HCT116 (cell line): ENCODE results near the gene RIBC2. TPM values are rescaled to one million over a fixed set of nuclear protein-coding genes. Genes with fewer than 3 reads are reported as not detected.

Source experiments
- ATAC-seq: fragments of 200-7000 bp; cut with Tn5 transposase; 2 replicates; pipeline ENCODE4 v1.9.1; 2020; ENCODE audit warnings: mild to moderate bottlenecking, moderate library complexity
- BruUV-seq: library from RNA; stranded (reverse); fragments of 400-500 nt; replicated peaks from 2 replicates; lab custom pipeline; 2021; lab: Mats Ljungman, UMichigan
- CTCF ChIA-PET: fragments of 300-600 bp; sonication (Branson Sonifier 250); formaldehyde crosslinking; loops from one replicate; lab custom pipeline; 2021; ENCODE audit warnings: antibody characterized with exemption; lab: Charles Lee
- POLR2A ChIA-PET: fragments of 300-600, 350-600 bp; sonication (Branson Sonifier 250); formaldehyde crosslinking; loops from one replicate; lab custom pipeline; 2021; ENCODE audit warnings: antibody characterized with exemption; lab: Charles Lee
- RAD21 ChIA-PET, 2 experiments: fragments of 300-600 bp; sonication (Branson Sonifier 250); formaldehyde crosslinking; loops; one replicate each; lab custom pipeline; 2023; ENCODE audit warnings: low total read pairs in 2 of 2; ENCODE audit not compliant: uncharacterized antibody in 2 of 2, unreplicated experiment in 2 of 2, low non-redundant PET in 1 of 2; lab: Charles Lee
- DNase-seq: peaks from one replicate; pipeline ENCODE4 v3.0.0-alpha.2; 2010; ENCODE audit warnings: low read depth, low spot score
- H2AFZ ChIP-seq: fragments of 200-600 bp; shearing (Covaris generic), sonication (generic); 2 replicates; pipeline ENCODE4 v1.6.1; 2017; ENCODE audit warnings: low read depth, mixed run types, mixed read lengths, antibody characterized with exemption, low read length; ENCODE audit not compliant: poor library complexity, severe bottlenecking
- H3K27ac ChIP-seq: 2 replicates; pipeline ENCODE4 v1.5.1; 2012; ENCODE audit warnings: low read depth, low read length
- H3K27me3 ChIP-seq: fragments of 200-600 bp; sonication (generic); 2 replicates; pipeline ENCODE4 v1.6.1; 2016; ENCODE audit warnings: mixed run types, low read length, mixed read lengths; ENCODE audit not compliant: insufficient read depth
- H3K36me3 ChIP-seq, 2 experiments: fragments of 200-500 bp in 1 of 2; fragments of 200-600 bp in 1 of 2; sonication (Bioruptor generic) in 1 of 2; sonication (generic) in 1 of 2; 2 replicates each; pipeline versions ENCODE4 v1.5.1 to v1.6.1; 2014 to 2016; ENCODE audit warnings: low read length in 2 of 2, inconsistent platforms in 1 of 2, mixed read lengths in 1 of 2, mixed run types in 1 of 2; ENCODE audit not compliant: insufficient read depth in 2 of 2, control insufficient read depth in 1 of 2
- H3K4me1 ChIP-seq, 2 experiments: fragments of 200-600 bp in 1 of 2; sonication (generic) in 1 of 2; 2 replicates each; pipeline versions ENCODE4 v1.5.1 to v1.6.1; 2012 to 2017; ENCODE audit warnings: low read length in 2 of 2, inconsistent platforms in 1 of 2, mild to moderate bottlenecking in 1 of 2, mixed read lengths in 1 of 2, mixed run types in 1 of 2, moderate library complexity in 1 of 2; ENCODE audit not compliant: insufficient read depth in 2 of 2, control insufficient read depth in 1 of 2
- H3K4me2 ChIP-seq: fragments of 200-600 bp; sonication (generic); 2 replicates; pipeline ENCODE4 v1.6.1; 2017; ENCODE audit warnings: mixed run types, low read length, mixed read lengths
- H3K4me3 ChIP-seq, 2 experiments: fragments of 200-600 bp in 1 of 2; sonication (generic) in 1 of 2; replicated peaks in 1 of 2; 2 replicates each; pipeline ENCODE4 v1.5.1; 2011 to 2016; ENCODE audit warnings: low read length in 2 of 2, control low read depth in 1 of 2, low read depth in 1 of 2, mild to moderate bottlenecking in 1 of 2, mixed read lengths in 1 of 2, mixed run types in 1 of 2
- H3K79me2 ChIP-seq: fragments of 200-600 bp; sonication (generic); 2 replicates; pipeline ENCODE4 v1.6.1; 2017; ENCODE audit warnings: mild to moderate bottlenecking, mixed run types, low read length, moderate library complexity, mixed read lengths; ENCODE audit not compliant: insufficient read depth
- H3K9ac ChIP-seq: fragments of 200-600 bp; sonication (generic); 2 replicates; pipeline ENCODE4 v1.6.1; 2016; ENCODE audit warnings: low read length, mixed read lengths
- H3K9me2 ChIP-seq: fragments of 200-600 bp; sonication (generic), shearing (Covaris generic); 2 replicates; pipeline ENCODE4 v1.6.1; 2017; ENCODE audit warnings: mixed run types, mild to moderate bottlenecking, moderate library complexity; ENCODE audit not compliant: insufficient read depth
- H3K9me3 ChIP-seq, 2 experiments: fragments of 200-500 bp in 1 of 2; fragments of 200-600 bp in 1 of 2; sonication (Bioruptor generic) in 1 of 2; sonication (generic) in 1 of 2; 2 replicates each; pipeline ENCODE4 v1.6.1; 2014 to 2017; ENCODE audit warnings: low read length in 2 of 2, mixed read lengths in 2 of 2, inconsistent platforms in 1 of 2, low read depth in 1 of 2, mild to moderate bottlenecking in 1 of 2, mixed run types in 1 of 2, moderate library complexity in 1 of 2; ENCODE audit not compliant: control insufficient read depth in 1 of 2, insufficient read depth in 1 of 2
- H4K20me1 ChIP-seq: fragments of 200-600 bp; sonication (generic), shearing (Covaris generic); 2 replicates; pipeline ENCODE4 v1.6.1; 2017; ENCODE audit warnings: mixed run types, mild to moderate bottlenecking, moderate library complexity; ENCODE audit not compliant: insufficient read depth
- ATF3 ChIP-seq: IDR thresholded peaks from 2 replicates; pipeline ENCODE4 v1.6.1; 2012
- CBX3 ChIP-seq: IDR thresholded peaks from 2 replicates; pipeline ENCODE4 v1.6.1; 2012; ENCODE audit warnings: low read depth
- CEBPB ChIP-seq: IDR thresholded peaks from 2 replicates; pipeline ENCODE4 v1.6.1; 2012; ENCODE audit warnings: low read depth
- CTCF ChIP-seq, 3 experiments: fragments of 200-600 bp in 1 of 3; sonication (generic) in 1 of 3; IDR thresholded peaks in 2 of 3; conservative IDR thresholded peaks in 1 of 3; 2 replicates each; pipeline ENCODE4 v1.5.1; 2012 to 2017; ENCODE audit warnings: low read depth in 2 of 3, low read length in 2 of 3, antibody characterized with exemption in 1 of 3, borderline replicate concordance in 1 of 3, control low read depth in 1 of 3, mild to moderate bottlenecking in 1 of 3, mixed read lengths in 1 of 3, mixed run types in 1 of 3, moderate library complexity in 1 of 3; ENCODE audit not compliant: insufficient read depth in 1 of 3
- EGR1 ChIP-seq: IDR thresholded peaks from 2 replicates; pipeline ENCODE4 v1.6.1; 2012; ENCODE audit warnings: low read depth
- ELF1 ChIP-seq: IDR thresholded peaks from 2 replicates; pipeline ENCODE4 v1.6.1; 2012; ENCODE audit warnings: low read depth, borderline replicate concordance
- EZH2 ChIP-seq: fragments of 200-600 bp; sonication (generic); IDR thresholded peaks from 2 replicates; pipeline ENCODE4 v1.6.1; 2017; ENCODE audit warnings: antibody characterized with exemption, mixed run types
- EZH2phosphoT487 ChIP-seq: fragments of 200-600 bp; IDR thresholded peaks from 2 replicates; pipeline ENCODE4 v1.6.1; 2018; ENCODE audit warnings: antibody characterized with exemption, borderline replicate concordance
- FOSL1 ChIP-seq: IDR thresholded peaks from 2 replicates; pipeline ENCODE4 v1.6.1; 2012; ENCODE audit warnings: low read depth
- JUND ChIP-seq: IDR thresholded peaks from 2 replicates; pipeline ENCODE4 v1.6.1; 2012
- POLR2A ChIP-seq: IDR thresholded peaks from 2 replicates; pipeline ENCODE4 v1.7.0; 2011; ENCODE audit warnings: borderline replicate concordance; ENCODE audit not compliant: insufficient read depth, insufficient read length; ENCODE audit errors: extremely low read depth
- POLR2AphosphoS5 ChIP-seq: IDR thresholded peaks from 2 replicates; pipeline ENCODE4 v1.6.1; 2011; ENCODE audit warnings: mild to moderate bottlenecking, low read depth, low read length, moderate library complexity
- RAD21 ChIP-seq: IDR thresholded peaks from 2 replicates; pipeline ENCODE4 v1.6.1; 2012; ENCODE audit warnings: low read depth, mild to moderate bottlenecking
- REST ChIP-seq: IDR thresholded peaks from 2 replicates; pipeline ENCODE4 v1.6.1; 2012; ENCODE audit warnings: low read depth
- SIN3A ChIP-seq: IDR thresholded peaks from 2 replicates; pipeline ENCODE4 v1.6.1; 2012; ENCODE audit warnings: low read depth
- SP1 ChIP-seq: IDR thresholded peaks from 2 replicates; pipeline ENCODE4 v1.6.1; 2012; ENCODE audit warnings: low read depth
- SRF ChIP-seq: IDR thresholded peaks from 2 replicates; pipeline ENCODE4 v1.6.1; 2012; ENCODE audit warnings: low read depth
- YY1 ChIP-seq: IDR thresholded peaks from 2 replicates; pipeline ENCODE4 v1.6.1; 2011; ENCODE audit warnings: low read length, low read depth, moderate library complexity, mild to moderate bottlenecking; ENCODE audit not compliant: insufficient replicate concordance; ENCODE audit errors: extremely low read depth
- ZBTB33 ChIP-seq: IDR thresholded peaks from 2 replicates; pipeline ENCODE4 v1.6.1; 2011; ENCODE audit warnings: mild to moderate bottlenecking, low read length, moderate library complexity; ENCODE audit not compliant: insufficient replicate concordance; ENCODE audit errors: extremely low read depth
- ZFX ChIP-seq: fragments of 450-650 bp; IDR thresholded peaks from 2 replicates; pipeline ENCODE4 v1.6.1; 2017
- intact Hi-C: fragments of 100-400 bp; cut with micrococcal nuclease; formaldehyde crosslinking; loops from 2 replicates; pipeline ENCODE4 v1.10.0; 2022
- total RNA-seq: library from RNA; stranded (reverse); gene quantifications from one replicate; pipeline ENCODE4 v1.2.1, GENCODE V29; 2021; ENCODE audit not compliant: unreplicated experiment

Gene RIBC2
- total RNA-seq, 1 experiment from 2014 or later: 8.3 TPM

- no peak overlapping the region for H3K27ac ChIP-seq
- no peak overlapping the region for H3K9ac ChIP-seq
- H3K9me2 ChIP-seq: no peaks in the 10 kb centered on the region
- H4K20me1 ChIP-seq: no peaks in the 10 kb centered on the region
- TF ChIP-seq CTCF (IDR thresholded peaks at IDR 0.05 in 2 of 3, conservative IDR thresholded peaks at IDR 0.05 in 1 of 3; ENCODE audit: borderline replicate concordance in 1 of 3, insufficient read depth in 1 of 3, low read depth in 2 of 3, low read length in 2 of 3) (no peak), SIN3A (no peak), FOSL1 (no peak), CBX3 (no peak), RAD21 (no peak), YY1 (no peak), POLR2AphosphoS5 (no peak), SRF (no peak), CEBPB (no peak), SP1 (no peak), ELF1 (no peak), ZBTB33 (no peak), ZFX (no peak), ATF3 (no peak), JUND (no peak), REST (no peak), EGR1 (no peak), POLR2A (no peak), EZH2 (no peak), EZH2phosphoT487 (no peak)
- DNase-seq: no peak
- H3K36me3 ChIP-seq: no peaks in the 10 kb centered on the region
- H3K79me2 ChIP-seq: no peaks in the 10 kb centered on the region
- intact Hi-C loops: no loop called here
- BruUV-seq: no TSS peak
- RAD21 ChIA-PET: no interaction called here
- no peak overlapping the region for H3K4me3 ChIP-seq
- no peaks in the 10 kb centered on the region for H3K27me3 ChIP-seq
- no peaks in the 10 kb centered on the region for H3K4me1 ChIP-seq
- no peak overlapping the region for H2AFZ ChIP-seq
- no peak for ATAC-seq
- no peaks in the 10 kb centered on the region for H3K9me3 ChIP-seq
- POLR2A ChIA-PET: no interaction called here
- CTCF ChIA-PET: no interaction called here
- H3K4me2 ChIP-seq: no peak overlapping the region
These were observed 36.8 kb downstream of the RIBC2 start for GRCh38 chr22:45450101-45450785.
